NCI-H2029 (cell line): ENCODE data around the gene MMP25.
A peak's percentile ranks its signal among the peaks of the same experiment; 100 is the strongest.

ENCODE experiments used
- DNase-seq: peaks from one replicate; lab custom pipeline; 2025; lab: John Stamatoyannopoulos, UW

MMP25 gene

DNA sequence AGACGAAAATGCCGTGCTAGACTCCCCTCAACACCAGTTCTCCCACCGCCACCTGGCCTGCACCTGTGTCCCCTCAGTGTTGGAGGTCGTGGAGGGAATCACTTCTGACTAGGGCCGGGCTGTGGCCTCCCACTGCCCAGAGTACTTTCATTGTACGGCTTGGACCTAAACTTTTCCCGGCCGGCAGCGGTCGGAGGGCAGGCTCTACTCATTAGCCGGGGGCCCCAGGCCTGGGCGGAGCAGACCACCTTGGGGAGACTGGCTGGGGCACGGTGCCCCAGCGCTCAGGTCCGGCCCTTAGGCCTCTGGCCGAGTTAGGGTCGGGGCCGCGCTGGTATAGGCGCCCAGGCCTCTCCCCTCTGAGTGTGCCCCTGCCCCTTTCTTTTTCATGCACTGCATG is 29.0 kb upstream of the MMP25 start:
- DNase-seq: no peak

DNA sequence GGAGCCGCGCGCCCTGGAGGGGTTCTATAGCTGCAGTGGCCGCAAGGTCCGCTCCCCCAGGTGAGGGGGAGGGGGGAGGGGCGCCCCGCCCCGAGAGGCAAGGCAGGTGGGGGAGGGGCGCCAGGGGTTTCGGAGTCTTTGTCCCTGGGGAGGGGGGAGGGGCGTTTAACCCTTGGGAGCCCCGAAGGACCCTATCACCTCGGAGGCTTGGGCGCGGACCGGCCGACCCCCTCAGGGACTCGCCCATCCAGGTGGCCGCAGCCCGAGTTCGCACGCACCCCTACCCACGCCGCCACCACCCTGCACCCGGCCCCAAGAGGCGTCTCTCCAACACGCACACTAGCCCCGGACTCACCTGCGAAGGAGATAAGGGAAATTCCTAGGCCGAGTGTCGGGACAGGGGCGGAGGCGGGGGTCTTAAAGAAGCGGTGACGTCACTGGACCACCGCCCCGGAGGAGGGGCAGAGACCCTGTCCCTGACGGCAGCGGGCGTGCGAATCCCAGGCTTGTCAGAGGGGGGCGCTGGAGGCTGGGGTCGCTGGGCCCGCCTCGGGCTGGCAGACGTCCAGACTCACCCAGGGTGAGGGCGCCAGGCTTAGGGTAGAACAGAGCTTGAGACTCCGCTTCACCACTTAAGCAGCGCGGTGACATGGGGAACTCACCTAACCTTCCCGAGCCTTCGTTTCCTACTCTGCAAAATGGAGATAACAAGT is 28.4 kb upstream of the MMP25 start, which contains the start of gene CLDN6:
Gene CLDN6 (minus strand): TSS at position 390 of the 713 bp plus-strand sequence. CDS start 2,162 bp downstream, outside the sequence.
- no peak for DNase-seq

DNA sequence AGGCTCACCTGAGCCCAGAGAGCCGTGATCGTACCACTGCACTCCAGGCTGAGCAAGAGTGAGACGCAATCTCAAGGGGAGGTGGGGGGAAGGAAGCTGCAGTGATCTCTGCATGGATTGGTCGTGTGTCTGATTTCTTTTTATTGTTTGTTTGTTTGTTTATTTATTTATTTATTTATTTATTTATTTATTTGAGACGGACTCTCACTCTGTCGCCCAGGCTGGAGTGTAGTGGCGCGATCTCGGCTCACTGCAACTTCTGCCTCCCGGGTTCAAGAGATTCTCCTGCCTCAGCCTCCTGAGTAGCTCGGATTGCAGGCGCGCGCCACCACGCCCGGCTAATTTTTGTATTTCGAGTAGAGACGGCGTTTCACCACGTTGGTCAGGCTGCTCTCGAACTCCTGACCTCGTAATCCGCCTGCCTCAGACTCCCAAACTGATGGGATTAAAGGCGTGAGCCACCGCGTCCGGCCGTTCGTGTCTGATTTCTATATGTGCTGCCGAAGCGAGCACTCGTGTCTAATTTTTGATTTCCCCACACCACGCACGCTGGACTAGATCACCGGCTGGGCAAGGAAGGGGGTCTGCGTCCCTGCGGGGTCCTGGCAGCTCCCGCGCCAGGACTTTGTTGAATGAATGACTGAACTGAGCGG is 26.6 kb upstream of the MMP25 start:
- DNase-seq: no peak

DNA sequence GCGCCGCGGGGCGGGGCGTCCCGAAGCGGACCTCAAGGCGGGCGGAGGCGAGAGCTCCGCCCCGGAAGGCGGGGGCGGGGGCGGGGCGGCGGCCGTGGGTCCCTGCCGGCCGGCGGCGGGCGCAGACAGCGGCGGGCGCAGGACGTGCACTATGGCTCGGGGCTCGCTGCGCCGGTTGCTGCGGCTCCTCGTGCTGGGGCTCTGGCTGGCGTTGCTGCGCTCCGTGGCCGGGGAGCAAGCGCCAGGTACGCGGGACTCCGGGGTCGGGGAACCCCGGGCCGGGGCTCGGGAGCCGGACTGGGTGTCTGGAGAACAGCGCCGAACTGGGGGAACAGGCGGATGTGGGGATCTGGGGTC is 26.1 kb upstream of the MMP25 start, which contains the start of gene TNFRSF12A:
Gene TNFRSF12A (plus strand): TSS at position 122 of the 357 bp plus-strand sequence. CDS start 30 bp downstream, at position 152.
- DNase-seq: peak; percentile 38

DNA sequence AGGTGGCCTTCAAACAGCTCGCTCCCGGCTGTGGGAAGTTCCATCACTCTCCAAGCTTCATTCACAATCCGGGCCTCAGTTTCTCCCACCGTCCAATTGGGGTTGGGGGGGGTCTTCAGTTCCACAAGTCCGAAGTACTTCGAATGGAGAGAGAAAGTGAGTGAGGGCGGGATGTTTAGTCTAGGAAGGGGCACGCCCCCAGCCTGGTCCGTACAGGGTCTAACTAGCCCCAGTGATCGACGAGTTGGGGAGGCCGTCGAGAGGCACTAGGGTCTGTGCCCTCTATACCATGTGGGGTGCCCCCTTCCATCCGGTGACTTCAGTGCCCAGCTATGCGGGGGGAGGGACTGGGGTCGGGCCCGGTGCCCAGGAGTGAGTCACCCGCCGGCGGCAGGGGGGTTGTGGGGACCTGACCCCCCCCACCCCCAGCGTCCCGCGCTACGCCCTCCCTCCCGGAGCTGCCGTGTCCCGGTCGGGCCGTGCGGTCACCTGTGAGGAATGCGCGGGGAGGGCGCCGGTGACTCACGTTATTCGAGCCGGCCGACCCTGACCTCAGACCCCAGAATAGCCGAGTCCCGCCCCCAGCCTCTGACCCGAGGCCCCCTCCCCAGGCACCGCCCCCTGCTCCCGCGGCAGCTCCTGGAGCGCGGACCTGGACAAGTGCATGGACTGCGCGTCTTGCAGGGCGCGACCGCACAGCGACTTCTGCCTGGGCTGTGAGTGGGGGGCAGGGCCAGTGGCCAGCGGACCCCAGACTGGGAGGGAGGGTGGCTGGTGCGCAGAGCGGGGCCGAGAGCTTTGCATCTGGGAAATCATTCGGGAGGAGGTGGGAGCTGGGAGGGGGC is 25.5 kb upstream of the MMP25 start:
- no peak for DNase-seq

DNA sequence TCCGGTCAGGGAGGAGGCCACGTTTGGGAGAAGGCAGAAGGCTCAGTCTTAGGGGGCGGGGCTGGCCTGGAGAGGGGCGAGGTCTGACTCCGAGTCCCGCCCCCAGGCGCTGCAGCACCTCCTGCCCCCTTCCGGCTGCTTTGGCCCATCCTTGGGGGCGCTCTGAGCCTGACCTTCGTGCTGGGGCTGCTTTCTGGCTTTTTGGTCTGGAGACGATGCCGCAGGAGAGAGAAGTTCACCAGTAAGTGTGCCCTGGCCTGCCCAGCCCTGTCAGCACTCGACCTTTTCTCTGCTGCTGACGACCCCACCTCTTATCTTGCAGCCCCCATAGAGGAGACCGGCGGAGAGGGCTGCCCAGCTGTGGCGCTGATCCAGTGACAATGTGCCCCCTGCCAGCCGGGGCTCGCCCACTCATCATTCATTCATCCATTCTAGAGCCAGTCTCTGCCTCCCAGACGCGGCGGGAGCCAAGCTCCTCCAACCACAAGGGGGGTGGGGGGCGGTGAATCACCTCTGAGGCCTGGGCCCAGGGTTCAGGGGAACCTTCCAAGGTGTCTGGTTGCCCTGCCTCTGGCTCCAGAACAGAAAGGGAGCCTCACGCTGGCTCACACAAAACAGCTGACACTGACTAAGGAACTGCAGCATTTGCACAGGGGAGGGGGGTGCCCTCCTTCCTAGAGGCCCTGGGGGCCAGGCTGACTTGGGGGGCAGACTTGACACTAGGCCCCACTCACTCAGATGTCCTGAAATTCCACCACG is 24.7 kb upstream of the MMP25 start:
- no peak for DNase-seq

DNA sequence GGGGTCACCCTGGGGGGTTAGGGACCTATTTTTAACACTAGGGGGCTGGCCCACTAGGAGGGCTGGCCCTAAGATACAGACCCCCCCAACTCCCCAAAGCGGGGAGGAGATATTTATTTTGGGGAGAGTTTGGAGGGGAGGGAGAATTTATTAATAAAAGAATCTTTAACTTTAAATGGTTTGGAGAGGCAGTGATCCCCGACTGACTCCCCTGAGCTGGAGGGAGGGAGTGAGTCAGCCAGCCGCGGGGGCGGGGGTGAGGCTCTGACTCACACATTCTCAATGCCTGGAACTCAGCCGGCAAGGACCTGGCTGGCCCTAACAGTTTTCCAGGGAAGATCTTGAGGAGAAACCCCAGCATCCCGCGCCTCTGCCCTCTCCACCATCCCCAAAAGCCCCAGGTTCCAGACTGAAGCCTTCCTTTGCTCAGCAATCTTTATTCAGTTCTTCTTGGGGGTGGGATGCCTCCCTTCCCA is 24.1 kb upstream of the MMP25 start:
- no peak for DNase-seq

DNA sequence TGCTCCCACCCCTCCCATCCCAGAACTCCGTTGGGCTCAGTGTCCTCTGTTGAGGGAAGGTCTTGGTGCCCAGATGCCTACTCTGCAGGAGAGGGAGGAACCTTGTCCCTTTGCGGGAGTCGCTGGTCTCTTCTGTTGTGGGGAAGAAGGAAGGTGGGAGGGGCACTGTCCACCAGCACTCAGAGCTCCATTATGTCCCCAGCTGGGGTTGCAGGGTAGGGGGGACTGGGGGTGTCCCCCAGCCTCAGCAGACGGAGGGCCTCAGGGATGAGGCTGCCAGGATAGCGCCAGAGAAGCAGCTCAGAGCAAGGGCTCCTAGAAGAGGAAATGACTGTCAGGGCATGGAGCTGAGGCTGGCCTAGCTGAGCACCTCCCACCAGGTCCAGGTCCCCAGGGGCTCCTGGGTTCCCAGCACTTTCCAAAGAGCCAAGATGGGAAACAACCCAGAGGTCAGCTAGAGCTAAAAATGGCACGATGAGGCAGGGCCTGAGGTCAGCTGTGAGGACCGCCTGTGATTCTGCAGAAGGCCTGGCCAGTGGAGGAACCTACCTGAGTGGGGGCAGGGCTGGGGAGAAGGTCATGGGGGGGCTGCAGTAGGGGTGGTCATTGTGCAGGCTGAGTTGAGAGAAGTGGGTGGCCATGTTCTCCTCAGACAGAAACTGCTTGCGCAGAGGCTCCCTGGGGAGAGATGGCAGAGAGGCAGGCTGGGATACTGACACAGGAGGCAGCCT is 23.5 kb upstream of the MMP25 start:
- no peak for DNase-seq

DNA sequence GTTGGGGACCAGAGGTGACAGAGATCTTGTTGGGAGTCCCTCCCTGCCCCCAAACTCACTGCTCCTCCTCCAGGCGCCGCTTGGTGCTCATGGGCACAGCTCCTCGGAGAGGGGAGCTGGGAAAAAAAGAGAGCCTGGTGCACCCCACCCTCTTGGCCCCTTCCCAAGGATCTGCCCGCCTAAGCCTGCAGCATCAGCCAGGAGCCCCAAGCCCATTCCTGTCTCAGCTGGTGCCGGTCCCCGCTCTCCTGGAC is 23.0 kb upstream of the MMP25 start:
- DNase-seq: no peak

DNA sequence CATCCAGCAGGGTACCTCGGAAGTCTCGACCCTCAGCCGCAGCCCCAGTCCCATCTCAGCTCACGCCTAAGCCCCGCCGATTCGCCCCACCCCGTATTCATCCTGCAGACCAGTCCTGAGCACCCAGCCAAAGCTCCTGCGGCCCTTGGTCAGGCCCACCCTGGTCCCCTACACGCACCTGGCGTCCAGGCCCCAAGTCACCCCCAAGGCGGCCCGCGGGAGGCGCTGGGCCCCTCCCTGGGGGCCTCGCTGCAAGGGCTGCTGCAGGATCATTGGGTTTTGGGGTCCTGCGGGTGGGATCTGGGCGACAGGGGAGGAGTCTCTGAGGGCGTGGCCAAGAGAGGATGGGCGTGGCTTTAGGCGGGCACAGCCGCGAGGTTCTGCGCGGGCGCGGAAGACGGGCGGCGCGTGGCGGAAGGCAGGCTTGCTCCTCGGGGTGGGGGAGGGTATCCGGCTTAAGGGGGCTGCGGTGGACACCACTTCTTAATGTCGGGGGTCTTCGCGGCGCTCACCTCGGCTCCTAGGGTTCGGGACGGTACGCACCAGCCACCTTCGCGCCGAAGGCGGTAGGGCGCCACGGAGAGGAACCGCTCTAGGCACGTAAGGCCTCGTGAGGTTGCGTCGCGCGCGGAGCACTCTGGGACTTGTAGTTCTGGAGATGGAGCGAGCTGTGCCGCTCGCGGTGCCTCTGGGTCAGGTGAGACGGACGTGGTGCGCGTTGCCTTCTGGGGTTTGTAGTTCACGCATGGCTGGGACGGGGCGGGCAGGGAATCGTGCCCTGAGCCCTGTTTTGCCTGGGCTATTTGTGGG is 22.5 kb upstream of the MMP25 start, which contains the start of the genes HCFC1R1 and THOC6:
Gene HCFC1R1 (minus strand): TSS at position 274 of the 810 bp plus-strand sequence. CDS start 1 bp downstream, at position 273.
Gene THOC6 (plus strand): TSS at position 367 of the 810 bp plus-strand sequence. CDS start 292 bp downstream, at position 659.
- peak; percentile 95 for DNase-seq

DNA sequence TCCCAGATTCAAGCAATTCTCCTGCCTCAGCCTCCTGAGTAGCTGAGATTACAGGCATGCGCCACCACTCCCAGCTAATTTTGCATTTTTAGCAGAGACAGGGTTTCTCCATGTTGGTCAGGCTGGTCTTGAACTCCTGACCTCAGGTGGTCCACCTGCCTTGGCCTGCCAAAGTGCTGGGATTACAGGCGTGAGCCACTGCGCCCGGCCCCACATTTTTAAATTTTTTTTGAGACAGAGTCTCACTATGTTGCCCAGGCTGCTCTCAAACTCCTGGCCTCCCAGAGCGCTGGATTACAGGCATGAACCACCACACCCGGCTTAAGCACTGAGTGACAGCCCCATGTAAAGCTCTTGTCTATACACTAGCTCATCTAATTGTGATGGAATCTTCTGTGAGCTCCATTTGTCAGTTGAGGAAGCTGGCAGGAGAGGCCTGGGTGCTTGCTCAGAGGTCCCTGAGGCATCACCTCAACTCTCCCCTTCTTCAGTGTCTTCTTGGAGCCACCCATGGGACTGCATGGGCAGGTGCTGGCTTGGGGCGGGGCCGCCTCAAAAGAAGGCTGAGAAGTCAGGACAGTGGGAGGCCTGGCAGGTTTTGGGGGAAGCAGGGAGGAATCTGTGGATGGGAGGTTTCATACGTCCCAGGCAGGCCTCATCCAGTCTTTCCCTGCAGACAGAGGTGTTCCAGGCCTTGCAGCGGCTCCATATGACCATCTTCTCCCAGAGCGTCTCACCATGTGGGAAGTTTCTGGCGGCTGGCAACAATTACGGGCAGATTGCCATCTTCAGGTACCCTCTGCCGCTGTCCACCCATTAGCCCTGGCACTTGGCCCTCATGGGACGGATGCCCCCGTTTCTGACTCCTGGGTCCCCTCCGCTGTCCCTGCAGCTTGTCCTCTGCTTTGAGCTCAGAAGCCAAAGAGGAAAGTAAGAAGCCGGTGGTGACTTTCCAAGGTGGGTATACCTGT is 21.0 kb upstream of the MMP25 start:
- DNase-seq: no peak

DNA sequence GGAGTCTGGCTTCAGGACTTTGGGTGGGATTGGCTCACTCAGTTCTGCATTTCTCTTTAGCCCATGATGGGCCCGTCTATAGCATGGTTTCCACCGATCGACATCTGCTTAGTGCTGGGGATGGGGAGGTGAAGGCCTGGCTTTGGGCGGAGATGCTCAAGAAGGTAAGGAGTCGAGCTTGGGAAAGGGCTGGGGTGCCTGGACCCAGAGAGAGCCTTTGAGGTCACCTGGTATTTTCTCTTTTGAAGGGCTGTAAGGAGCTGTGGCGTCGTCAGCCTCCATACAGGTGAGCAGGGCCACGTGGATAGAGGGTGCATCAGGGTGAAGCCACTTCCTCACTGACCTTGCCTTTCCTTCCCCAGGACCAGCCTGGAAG is 20.4 kb upstream of the MMP25 start:
- DNase-seq: no peak

DNA sequence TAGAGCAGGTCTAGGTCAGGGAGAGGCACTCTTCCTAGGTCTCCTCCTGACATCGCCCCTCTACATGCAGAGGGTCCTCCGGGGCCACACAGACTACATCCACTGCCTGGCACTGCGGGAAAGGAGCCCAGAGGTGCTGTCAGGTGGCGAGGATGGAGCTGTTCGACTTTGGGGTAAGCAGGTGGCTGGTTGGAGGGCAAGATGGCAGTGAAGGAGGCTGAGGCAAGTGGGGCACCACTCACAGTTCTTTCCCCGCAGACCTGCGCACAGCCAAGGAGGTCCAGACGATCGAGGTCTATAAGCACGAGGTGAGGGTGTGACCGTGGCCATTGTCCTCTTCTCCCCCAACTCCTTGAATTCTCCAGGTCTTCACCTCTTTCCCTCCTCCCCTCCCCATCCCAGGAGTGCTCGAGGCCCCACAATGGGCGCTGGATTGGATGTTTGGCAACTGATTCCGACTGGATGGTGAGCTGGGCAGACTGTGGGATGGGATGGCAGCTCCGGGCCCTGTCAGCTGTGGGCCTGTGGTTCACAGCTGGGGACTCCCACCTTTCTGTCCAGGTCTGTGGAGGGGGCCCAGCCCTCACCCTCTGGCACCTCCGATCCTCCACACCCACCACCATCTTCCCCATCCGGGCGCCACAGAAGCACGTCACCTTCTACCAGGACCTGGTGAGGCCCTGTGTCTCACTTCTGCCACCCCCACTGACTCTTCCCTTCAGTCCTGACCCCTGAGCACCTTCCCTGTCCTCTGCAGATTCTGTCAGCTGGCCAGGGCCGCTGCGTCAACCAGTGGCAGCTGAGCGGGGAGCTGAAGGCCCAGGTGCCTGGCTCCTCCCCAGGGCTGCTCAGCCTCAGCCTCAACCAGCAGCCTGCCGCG is 19.5 kb upstream of the MMP25 start:
- no peak for DNase-seq

DNA sequence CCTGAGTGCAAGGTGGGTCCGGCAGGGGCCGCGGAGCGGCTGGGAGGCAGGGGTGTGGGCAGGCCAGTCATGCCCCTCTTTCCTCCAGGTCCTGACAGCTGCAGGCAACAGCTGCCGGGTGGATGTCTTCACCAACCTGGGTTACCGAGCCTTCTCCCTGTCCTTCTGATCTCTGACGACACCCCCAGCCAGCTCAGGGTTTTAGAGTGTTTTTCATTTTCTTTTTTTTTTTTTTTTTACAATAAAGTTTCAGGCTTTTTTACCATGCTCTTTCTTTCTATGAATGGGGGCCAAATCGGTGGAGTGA is 18.9 kb upstream of the MMP25 start:
- DNase-seq: no peak

DNA sequence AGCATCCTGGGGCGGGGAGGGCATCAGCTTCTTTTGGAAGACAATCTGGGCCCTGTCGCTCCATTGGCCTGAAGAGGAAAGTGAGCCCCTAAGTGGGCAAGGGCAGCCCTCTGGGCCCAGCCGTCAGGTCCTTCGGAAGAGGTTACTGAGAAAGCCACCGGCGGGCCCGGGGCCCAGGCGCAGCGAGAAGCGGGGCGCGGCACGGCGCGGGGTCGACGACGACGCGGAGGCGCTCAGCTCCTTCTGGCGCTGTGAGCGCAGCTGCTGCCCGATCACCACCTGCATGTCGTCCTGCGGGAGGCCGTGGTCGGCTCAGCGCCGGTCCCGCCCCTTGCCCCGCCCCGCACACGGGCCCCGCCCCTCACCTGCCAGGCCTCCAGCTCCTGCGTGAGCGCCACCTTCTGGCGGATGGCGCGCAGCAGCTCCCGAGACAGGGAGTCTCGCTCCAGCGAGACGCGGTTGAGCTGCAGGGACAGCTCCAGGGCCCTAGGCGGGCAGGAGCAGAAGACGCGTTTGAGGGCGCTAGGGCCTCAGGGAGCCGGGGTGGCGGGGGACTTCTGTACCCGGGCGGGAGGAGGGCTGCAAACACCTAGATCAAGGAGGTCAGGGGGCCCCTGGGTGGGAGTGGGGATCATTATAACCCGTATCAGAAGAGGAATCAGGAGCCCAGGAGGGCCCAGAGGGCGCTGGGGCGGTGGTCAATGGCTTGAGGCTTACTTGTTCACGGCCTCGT is 18.2 kb upstream of the MMP25 start:
- DNase-seq: peak; percentile 80

DNA sequence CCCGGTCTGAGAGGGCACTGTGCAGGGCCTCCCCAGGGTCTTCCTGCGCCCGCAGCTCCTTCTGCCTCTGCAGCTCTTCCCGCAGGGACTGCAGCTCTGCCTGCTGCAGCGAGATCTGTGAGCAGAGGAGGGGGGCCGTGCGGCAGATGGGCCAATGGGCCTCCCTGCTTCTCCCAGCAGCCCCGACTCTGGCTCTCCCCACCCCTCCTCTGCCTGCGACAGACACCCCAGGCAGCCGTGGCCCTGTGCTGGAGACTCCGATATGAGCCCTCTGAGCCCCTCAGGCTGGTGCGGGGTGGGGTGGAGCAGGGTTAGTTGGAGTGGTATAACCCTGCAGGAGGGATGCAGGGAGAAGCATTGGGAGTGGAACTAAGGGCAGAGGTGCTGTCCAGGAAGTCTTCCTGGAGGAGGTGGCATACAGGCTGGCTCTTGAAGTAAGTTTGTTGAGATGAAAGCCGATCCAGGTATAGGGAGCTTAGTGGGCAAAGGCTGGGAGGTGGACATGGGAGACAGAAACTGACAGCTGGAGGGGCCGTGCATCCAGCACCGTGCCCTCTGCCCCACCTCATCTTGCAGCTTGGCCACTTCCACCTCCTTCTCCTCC is 17.5 kb upstream of the MMP25 start:
- DNase-seq: no peak
